SK-N-SH (cell line): ENCODE measurements around the gene FASLG. TPM values are rescaled to one million over a fixed set of nuclear protein-coding genes. Genes with fewer than 3 reads are reported as not detected.

Source experiments
- CTCF ChIA-PET: fragments of 300-600, 350-600 bp; formaldehyde crosslinking; extraction: SDS; loops from one replicate; lab custom pipeline; 2021; lab: Yijun Ruan, JAX
- POLR2A ChIA-PET: fragments of 350-600 bp; sonication (Branson Sonifier 250); formaldehyde crosslinking; extraction: SDS; loops from one replicate; lab custom pipeline; 2020; ENCODE audit warnings: antibody characterized with exemption, inconsistent platforms; lab: Yijun Ruan, JAX
- DNase-seq: peaks from one replicate; pipeline ENCODE4 v3.0.0; 2012
- H2AFZ ChIP-seq: fragments of 200-600 bp; sonication (generic); 2 replicates; pipeline ENCODE4 v1.8.1; 2016; ENCODE audit warnings: antibody characterized with exemption, mild to moderate bottlenecking, low read depth
- H3F3A ChIP-seq: fragments of 200-600 bp; sonication (generic); replicated peaks from 2 replicates; pipeline ENCODE3; 2016; ENCODE audit warnings: antibody characterized with exemption, mild to moderate bottlenecking; ENCODE audit not compliant: insufficient read depth
- H3K27ac ChIP-seq, 2 experiments: fragments of 200-500 bp in 1 of 2; fragments of 200-600 bp in 1 of 2; sonication (Bioruptor generic) in 1 of 2; sonication (generic), shearing (Covaris generic) in 1 of 2; 2 replicates each; pipeline versions ENCODE4 v1.5.1 to v1.6.1; 2014 to 2016; ENCODE audit warnings: low read depth in 2 of 2, inconsistent platforms in 1 of 2, low read length in 1 of 2, mild to moderate bottlenecking in 1 of 2, mixed read lengths in 1 of 2
- H3K27me3 ChIP-seq: fragments of 200-600 bp; sonication (generic), shearing (Covaris generic); 2 replicates; pipeline ENCODE4 v1.6.1; 2016; ENCODE audit warnings: mixed run types; ENCODE audit not compliant: insufficient read depth
- H3K36me3 ChIP-seq, 2 experiments: fragments of 200-500 bp in 1 of 2; fragments of 200-600 bp in 1 of 2; sonication (Bioruptor generic) in 1 of 2; sonication (generic) in 1 of 2; replicated peaks in 1 of 2; 2 replicates each; pipeline versions ENCODE3 to v1.5.1; 2014 to 2016; ENCODE audit warnings: low read length in 1 of 2, mild to moderate bottlenecking in 1 of 2; ENCODE audit not compliant: insufficient read depth in 2 of 2, control insufficient read depth in 1 of 2
- H3K4me1 ChIP-seq, 2 experiments: fragments of 200-500 bp in 1 of 2; fragments of 200-600 bp in 1 of 2; sonication (Bioruptor generic) in 1 of 2; sonication (generic), shearing (Covaris generic) in 1 of 2; 2 replicates each; pipeline versions ENCODE4 v1.5.1 to v1.6.1; 2014 to 2016; ENCODE audit warnings: low read depth in 1 of 2, low read length in 1 of 2, mixed run types in 1 of 2; ENCODE audit not compliant: insufficient read depth in 2 of 2, control insufficient read depth in 1 of 2
- H3K4me2 ChIP-seq: fragments of 200-600 bp; sonication (generic), shearing (Covaris generic); 2 replicates; pipeline ENCODE4 v1.6.1; 2017; ENCODE audit warnings: mixed run types
- H3K4me3 ChIP-seq, 2 experiments: fragments of 200-500 bp in 1 of 2; fragments of 200-600 bp in 1 of 2; sonication (Bioruptor generic) in 1 of 2; sonication (generic), shearing (Covaris generic) in 1 of 2; 2 replicates each; pipeline versions ENCODE4 v1.5.1 to v1.8.1; 2014 to 2016; ENCODE audit warnings: low read depth in 2 of 2, inconsistent platforms in 1 of 2, low read length in 1 of 2, mild to moderate bottlenecking in 1 of 2, mixed read lengths in 1 of 2, moderate library complexity in 1 of 2
- H3K79me2 ChIP-seq: fragments of 200-600 bp; sonication (generic); 2 replicates; pipeline ENCODE4 v1.8.1; 2017; ENCODE audit warnings: mild to moderate bottlenecking; ENCODE audit not compliant: insufficient read depth
- H3K9ac ChIP-seq: fragments of 200-600 bp; sonication (generic); 2 replicates; pipeline ENCODE4 v1.6.1; 2017; ENCODE audit warnings: mixed run types
- H3K9me2 ChIP-seq: fragments of 200-600 bp; sonication (generic); 2 replicates; pipeline ENCODE4 v1.6.1; 2017; ENCODE audit warnings: mixed run types
- H3K9me3 ChIP-seq: fragments of 200-600 bp; sonication (generic); 2 replicates; pipeline ENCODE4 v1.6.1; 2017; ENCODE audit warnings: mixed run types, mild to moderate bottlenecking, moderate library complexity
- H4K20me1 ChIP-seq: fragments of 200-600 bp; sonication (generic); 2 replicates; pipeline ENCODE4 v1.6.1; 2017; ENCODE audit warnings: mild to moderate bottlenecking, mixed run types; ENCODE audit not compliant: insufficient read depth
- EZH2phosphoT487 ChIP-seq: fragments of 200-600 bp; sonication (generic); IDR thresholded peaks from 2 replicates; pipeline ENCODE4 v1.6.1; 2017; ENCODE audit warnings: low read depth, mixed run types, mild to moderate bottlenecking, antibody characterized with exemption, moderate library complexity, borderline replicate concordance
- GABPA ChIP-seq: IDR thresholded peaks from 2 replicates; pipeline ENCODE4 v1.4.0; 2012; ENCODE audit warnings: low read depth, mild to moderate bottlenecking
- MAX ChIP-seq: IDR thresholded peaks from 2 replicates; pipeline ENCODE4 v1.4.0; 2012; ENCODE audit warnings: low read depth
- NFIC ChIP-seq: IDR thresholded peaks from 2 replicates; pipeline ENCODE4 v1.4.0; 2012; ENCODE audit warnings: borderline replicate concordance
- NRF1 ChIP-seq: IDR thresholded peaks from 2 replicates; pipeline ENCODE4 v1.6.1; 2012; ENCODE audit warnings: low read depth, mild to moderate bottlenecking, low read length
- PBX3 ChIP-seq: IDR thresholded peaks from 2 replicates; pipeline ENCODE4; 2012
- REST ChIP-seq: IDR thresholded peaks from 2 replicates; pipeline ENCODE4 v1.6.1; 2012; ENCODE audit warnings: mild to moderate bottlenecking, low read depth, low read length, moderate library complexity
- TAF1 ChIP-seq: IDR thresholded peaks from 2 replicates; pipeline ENCODE4 v1.6.1; 2012; ENCODE audit warnings: low read depth, mild to moderate bottlenecking, low read length, moderate library complexity, borderline replicate concordance
- TCF12 ChIP-seq: IDR thresholded peaks from 2 replicates; pipeline ENCODE4 v1.4.0; 2012
- TEAD4 ChIP-seq: IDR thresholded peaks from 2 replicates; pipeline ENCODE4 v1.4.0; 2012; ENCODE audit warnings: mild to moderate bottlenecking, borderline replicate concordance; ENCODE audit not compliant: insufficient read depth
- YY1 ChIP-seq: IDR thresholded peaks from 2 replicates; pipeline ENCODE4 v1.4.0; 2012; ENCODE audit warnings: low read depth, mild to moderate bottlenecking
- WGBS: methylation state at CpG from one replicate; pipeline ENCODE4 v1.1.6; 2017; ENCODE audit warnings: low lambda C conversion rate; 5-methylcytosine and 5-hydroxymethylcytosine counted together
- polyA plus RNA-seq, 3 experiments: library from polyadenylated mRNA; depleted of rRNA; stranded (reverse); fragments of >200 nt; gene quantifications; 2 replicates each; pipeline ENCODE4 v1.2.3, GENCODE V29; 2012
- TF ChIP-seq, protein P1 (sequence below): fragments of 150-350 bp; IDR thresholded peaks from 2 replicates; pipeline ENCODE4 v1.6.1; 2016; ENCODE audit warnings: mild to moderate bottlenecking, low read depth, low read length
- TF ChIP-seq, protein P2 (sequence below): IDR thresholded peaks from 2 replicates; pipeline ENCODE4 v1.4.0; 2012; ENCODE audit warnings: low read depth, borderline replicate concordance
- TF ChIP-seq, protein P3 (sequence below): fragments of 150-350 bp; IDR thresholded peaks from 2 replicates; pipeline ENCODE4 v1.6.1; 2017; ENCODE audit warnings: antibody characterized with exemption, low read length, low read depth, borderline replicate concordance

Gene FASLG
- polyA plus RNA-seq, 1 of the 3 experiments (the other 2 are of a cell fraction) = not detected

GRCh38 chr1:172641492-172641891 is 17.4 kb upstream of the FASLG start:
- Histone ChIP-seq H3K79me2 (no peaks in the 10 kb centered on the region), H3K9me3 (no peaks in the 10 kb centered on the region), H3K9ac (no peak overlapping the region), H3K4me3 (no peak overlapping the region), H3K4me2 (no peak overlapping the region), H3K4me1 (peaks cover 17 to 26% of the 10 kb centered on the region in 2 experiments; a peak in 3 of 4 replicates), H2AFZ (no peak overlapping the region), H3K36me3 (no peaks in the 10 kb centered on the region), H4K20me1 (no peaks in the 10 kb centered on the region), H3K27ac (no peak overlapping the region), H3F3A (peaks cover 33% of the 10 kb centered on the region), H3K27me3 (no peaks in the 10 kb centered on the region), H3K9me2 (no peaks in the 10 kb centered on the region)
- CTCF ChIA-PET = interaction anchor here (2.5 kb wide), 1 partner anchor 31 kb away, joined by 8 read pairs; no protein-coding TSS in a partner anchor
- 90% methylated on average over 5 of the region's 5 CpGs for WGBS
- POLR2A ChIA-PET = no interaction called here
- no peak for DNase-seq
- TF ChIP-seq, protein P1, sequence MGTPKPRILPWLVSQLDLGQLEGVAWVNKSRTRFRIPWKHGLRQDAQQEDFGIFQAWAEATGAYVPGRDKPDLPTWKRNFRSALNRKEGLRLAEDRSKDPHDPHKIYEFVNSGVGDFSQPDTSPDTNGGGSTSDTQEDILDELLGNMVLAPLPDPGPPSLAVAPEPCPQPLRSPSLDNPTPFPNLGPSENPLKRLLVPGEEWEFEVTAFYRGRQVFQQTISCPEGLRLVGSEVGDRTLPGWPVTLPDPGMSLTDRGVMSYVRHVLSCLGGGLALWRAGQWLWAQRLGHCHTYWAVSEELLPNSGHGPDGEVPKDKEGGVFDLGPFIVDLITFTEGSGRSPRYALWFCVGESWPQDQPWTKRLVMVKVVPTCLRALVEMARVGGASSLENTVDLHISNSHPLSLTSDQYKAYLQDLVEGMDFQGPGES = no peak
- TF ChIP-seq MAX (no peak), REST (no peak), TCF12 (no peak), NFIC (no peak), GABPA (no peak), TAF1 (no peak), YY1 (no peak), NRF1 (no peak), EZH2phosphoT487 (no peak), TEAD4 (no peak), PBX3 (no peak)
- TF ChIP-seq, protein P2, sequence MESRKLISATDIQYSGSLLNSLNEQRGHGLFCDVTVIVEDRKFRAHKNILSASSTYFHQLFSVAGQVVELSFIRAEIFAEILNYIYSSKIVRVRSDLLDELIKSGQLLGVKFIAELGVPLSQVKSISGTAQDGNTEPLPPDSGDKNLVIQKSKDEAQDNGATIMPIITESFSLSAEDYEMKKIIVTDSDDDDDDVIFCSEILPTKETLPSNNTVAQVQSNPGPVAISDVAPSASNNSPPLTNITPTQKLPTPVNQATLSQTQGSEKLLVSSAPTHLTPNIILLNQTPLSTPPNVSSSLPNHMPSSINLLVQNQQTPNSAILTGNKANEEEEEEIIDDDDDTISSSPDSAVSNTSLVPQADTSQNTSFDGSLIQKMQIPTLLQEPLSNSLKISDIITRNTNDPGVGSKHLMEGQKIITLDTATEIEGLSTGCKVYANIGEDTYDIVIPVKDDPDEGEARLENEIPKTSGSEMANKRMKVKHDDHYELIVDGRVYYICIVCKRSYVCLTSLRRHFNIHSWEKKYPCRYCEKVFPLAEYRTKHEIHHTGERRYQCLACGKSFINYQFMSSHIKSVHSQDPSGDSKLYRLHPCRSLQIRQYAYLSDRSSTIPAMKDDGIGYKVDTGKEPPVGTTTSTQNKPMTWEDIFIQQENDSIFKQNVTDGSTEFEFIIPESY = no peak
- TF ChIP-seq, protein P3, sequence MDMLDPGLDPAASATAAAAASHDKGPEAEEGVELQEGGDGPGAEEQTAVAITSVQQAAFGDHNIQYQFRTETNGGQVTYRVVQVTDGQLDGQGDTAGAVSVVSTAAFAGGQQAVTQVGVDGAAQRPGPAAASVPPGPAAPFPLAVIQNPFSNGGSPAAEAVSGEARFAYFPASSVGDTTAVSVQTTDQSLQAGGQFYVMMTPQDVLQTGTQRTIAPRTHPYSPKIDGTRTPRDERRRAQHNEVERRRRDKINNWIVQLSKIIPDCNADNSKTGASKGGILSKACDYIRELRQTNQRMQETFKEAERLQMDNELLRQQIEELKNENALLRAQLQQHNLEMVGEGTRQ = no peak
